GM21360 (cell line): ENCODE data around the gene GRIA4.
"Not testable (repeated sequence)": the region's sequence is repeated elsewhere in the genome, so short reads cannot be mapped to it uniquely, and the experiment has no call there.

ENCODE experiments used
- ATAC-seq: cut with Tn5 transposase; IDR thresholded peaks from one replicate; pipeline ENCODE4 v1.9.1; 2021; ENCODE audit warnings: mild to moderate bottlenecking, moderate library complexity; ENCODE audit not compliant: unreplicated experiment

The GRIA4 gene

GRCh38 chr11:105718641-105719040 is 108.8 kb downstream of the GRIA4 start:
- ATAC-seq, result no peak

GRCh38 chr11:105719073-105719822 is 109.4 kb downstream of the GRIA4 start:
- ATAC-seq, result peak; percentile 91

- ATAC-seq, result no peak
Observed at GRCh38 chr11:105720096-105720495, 110.2 kb downstream of the GRIA4 start.

- ATAC-seq, result no peak
Observed at GRCh38 chr11:105723269-105723668, 113.4 kb downstream of the GRIA4 start.

GRCh38 chr11:105732611-105733010 is 122.7 kb downstream of the GRIA4 start:
- ATAC-seq, result no peak

GRCh38 chr11:105734426-105734825 is 124.6 kb downstream of the GRIA4 start:
- no peak for ATAC-seq

GRCh38 chr11:105738251-105738650 is 128.4 kb downstream of the GRIA4 start:
- ATAC-seq, result no peak

- no peak for ATAC-seq
Observed at GRCh38 chr11:105738986-105739795, 129.3 kb downstream of the GRIA4 start.

GRCh38 chr11:105740164-105740903 is 130.5 kb downstream of the GRIA4 start:
- ATAC-seq, result peak; percentile 97

GRCh38 chr11:105741488-105742020 is 131.7 kb downstream of the GRIA4 start:
- no peak for ATAC-seq

GRCh38 chr11:105754260-105754659 is 144.4 kb downstream of the GRIA4 start:
- ATAC-seq, result no peak

- no peak for ATAC-seq
Observed at GRCh38 chr11:105754716-105755115, 144.8 kb downstream of the GRIA4 start.

- no peak for ATAC-seq
Observed at GRCh38 chr11:105757107-105757506, 147.2 kb downstream of the GRIA4 start.

- no peak for ATAC-seq
Observed at GRCh38 chr11:105763594-105763993, 153.7 kb downstream of the GRIA4 start.

GRCh38 chr11:105767931-105768330 is 158.1 kb downstream of the GRIA4 start:
- no peak for ATAC-seq

- no peak for ATAC-seq
Observed at GRCh38 chr11:105769627-105770026, 159.8 kb downstream of the GRIA4 start.

GRCh38 chr11:105773452-105773851 is 163.6 kb downstream of the GRIA4 start:
- not testable (repeated sequence) for ATAC-seq

GRCh38 chr11:105774899-105775298 is 165.0 kb downstream of the GRIA4 start:
- ATAC-seq, result no peak

GRCh38 chr11:105780781-105781525 is 171.1 kb downstream of the GRIA4 start:
- no peak for ATAC-seq

GRCh38 chr11:105781807-105782206 is 171.9 kb downstream of the GRIA4 start:
- ATAC-seq, result no peak
